Iris pigment epithelial cell (primary cell): Measurements from ENCODE around the gene OLR1.
"Not testable (repeated sequence)": the region's sequence is repeated elsewhere in the genome, so short reads cannot be mapped to it uniquely, and the experiment has no call there.

ENCODE experiments used
- DNase-seq: peaks from one replicate; pipeline ENCODE4 v3.0.0-alpha.2; 2011; ENCODE audit warnings: low read depth

OLR1 gene

DNA sequence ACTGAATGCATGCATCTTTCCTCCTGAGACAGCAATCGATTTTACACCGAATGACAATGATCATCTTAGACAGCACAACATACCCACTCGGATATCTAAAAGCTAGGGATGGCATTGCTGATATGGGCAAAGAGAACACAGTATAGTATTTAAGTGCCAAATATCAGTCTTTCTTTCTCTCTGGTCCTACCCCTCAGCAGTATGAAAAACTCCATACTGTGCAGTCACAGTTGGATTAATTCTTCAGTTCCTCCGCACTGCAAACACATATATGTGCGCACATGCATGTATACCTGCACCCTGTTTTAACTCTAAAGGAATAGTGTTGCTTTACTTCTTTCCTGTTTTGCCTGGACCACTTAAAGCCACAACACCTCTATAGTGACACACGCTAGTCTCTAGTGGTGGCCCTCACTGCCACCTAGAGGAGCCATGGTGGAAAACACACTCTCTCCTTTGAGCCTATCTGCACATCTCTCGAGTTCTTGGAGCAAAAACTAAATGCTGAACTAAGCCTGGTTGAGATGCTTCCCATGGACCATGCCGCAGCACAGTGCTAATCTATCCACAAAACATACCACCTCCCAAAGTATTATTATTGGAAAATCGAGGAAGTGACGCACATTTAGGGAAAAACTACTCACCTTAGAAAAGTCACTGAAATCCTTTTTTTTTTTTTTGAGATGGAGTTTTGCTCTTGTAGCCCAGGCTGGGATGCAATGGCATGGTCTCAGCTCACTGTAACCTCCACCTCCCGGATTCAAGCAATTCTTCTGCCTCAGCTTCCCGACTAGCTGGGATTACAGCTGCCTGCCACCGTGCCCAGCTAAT lies 18.8 kb upstream of the OLR1 start:
- peak; percentile 80 for DNase-seq

DNA sequence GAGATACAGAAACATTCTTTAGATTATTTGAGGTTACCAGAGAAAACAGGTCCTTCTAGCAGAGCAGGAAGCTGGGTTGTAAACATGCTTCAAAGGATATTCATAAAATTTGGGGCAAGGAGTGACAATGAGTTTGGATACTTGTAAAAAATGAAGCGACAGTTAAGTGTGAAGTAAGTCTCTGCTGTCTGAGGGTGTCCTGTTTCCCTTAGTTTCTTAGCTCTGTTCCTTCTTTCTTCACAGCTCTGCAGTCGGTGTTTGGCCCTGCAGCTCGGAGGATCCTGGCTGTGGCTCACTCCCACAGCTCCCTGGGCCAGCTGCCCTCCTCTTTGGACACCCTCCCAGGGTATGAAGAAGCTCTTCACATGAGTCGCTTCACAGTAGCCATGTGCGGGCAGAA lies 17.7 kb upstream of the OLR1 start:
- DNase-seq = peak; percentile 70

DNA sequence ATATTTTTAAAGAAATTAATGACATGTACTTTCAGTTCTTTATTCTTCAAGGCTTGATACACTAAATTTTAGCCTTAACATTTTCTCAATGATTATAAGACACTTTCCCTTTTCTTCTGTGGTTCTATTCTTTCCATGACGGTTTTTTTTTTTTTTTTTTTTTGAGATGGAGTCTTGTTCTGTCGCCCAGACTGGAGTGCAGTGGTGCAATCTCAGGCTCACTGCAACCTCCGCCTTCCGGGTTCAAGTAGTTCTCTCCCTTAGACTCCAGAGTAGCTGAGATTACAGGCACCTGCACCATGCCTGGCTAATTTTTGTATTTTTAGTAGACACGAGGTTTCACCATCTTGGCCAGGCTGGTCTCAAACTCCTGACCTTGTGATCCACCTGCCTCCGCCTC lies 15.0 kb upstream of the OLR1 start:
- DNase-seq = not testable (repeated sequence)

DNA sequence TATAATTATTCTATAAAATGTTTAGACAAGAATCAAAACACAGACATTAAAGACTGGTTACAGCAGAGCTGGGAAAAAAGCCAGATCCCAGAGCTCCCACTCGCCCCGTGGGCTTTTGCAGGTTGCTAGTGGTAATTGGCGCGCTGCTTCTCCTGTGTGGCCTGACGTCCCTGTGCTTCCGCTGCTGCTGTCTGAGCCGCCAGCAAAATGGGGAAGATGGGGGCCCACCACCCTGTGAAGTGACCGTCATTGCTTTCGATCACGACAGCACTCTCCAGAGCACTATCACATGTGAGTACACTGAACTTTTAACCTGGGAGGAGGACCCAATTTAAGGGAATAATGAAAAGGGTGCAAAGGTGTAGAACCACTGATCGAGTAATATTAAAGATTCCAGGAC lies 14.4 kb upstream of the OLR1 start:
- no peak for DNase-seq

- DNase-seq = peak; percentile 92
Observed at GRCh38 chr12:10184261-10184843, 12.4 kb upstream of the OLR1 start.

GRCh38 chr12:10182354-10183049 lies 10.6 kb upstream of the OLR1 start:
- DNase-seq = peak; percentile 97

DNA sequence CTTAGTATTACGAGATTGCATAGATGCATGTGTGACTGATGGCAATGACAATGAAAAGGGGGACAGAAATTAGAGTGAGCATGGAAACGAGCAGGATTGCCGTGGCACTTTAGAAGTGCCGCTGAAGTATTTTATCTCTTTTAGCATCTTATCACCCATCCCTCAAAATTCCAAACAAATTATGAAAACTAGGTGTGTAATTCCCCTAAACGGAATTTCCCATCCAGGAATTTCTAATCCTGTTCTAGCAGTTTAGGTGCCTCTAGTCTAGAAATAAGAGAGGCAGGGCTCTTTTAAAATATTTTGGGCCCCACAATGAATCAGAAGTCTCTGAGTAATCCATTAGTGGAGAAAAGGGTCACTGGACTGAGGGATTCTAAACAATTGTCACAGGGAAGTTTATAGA lies 7.8 kb upstream of the OLR1 start:
- no peak for DNase-seq

DNA sequence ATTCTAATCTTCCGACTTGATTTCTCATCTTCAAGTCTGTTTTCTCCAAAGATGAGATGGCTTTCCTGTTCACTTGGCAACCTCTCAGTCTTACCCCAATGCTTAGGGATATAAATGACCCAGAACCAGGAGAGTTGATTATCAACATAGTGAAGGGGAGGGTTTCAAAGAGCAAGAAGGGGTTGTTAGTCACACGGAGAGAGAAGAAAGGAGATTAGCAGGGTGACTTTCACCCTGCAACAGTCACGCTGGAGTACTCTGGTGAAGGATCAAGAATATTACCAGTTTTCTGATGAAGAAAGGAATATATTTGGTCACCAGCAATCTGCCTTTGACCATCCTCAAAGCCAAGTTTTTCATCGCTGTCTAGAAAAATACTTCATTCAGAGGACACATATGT lies 6.9 kb upstream of the OLR1 start, which contains the start of gene TMEM52B:
Gene TMEM52B, plus strand, starts transcription at position 212 of the 400 bp plus-strand sequence. CDS start 543 bp downstream, outside the sequence.
- DNase-seq = no peak

DNA sequence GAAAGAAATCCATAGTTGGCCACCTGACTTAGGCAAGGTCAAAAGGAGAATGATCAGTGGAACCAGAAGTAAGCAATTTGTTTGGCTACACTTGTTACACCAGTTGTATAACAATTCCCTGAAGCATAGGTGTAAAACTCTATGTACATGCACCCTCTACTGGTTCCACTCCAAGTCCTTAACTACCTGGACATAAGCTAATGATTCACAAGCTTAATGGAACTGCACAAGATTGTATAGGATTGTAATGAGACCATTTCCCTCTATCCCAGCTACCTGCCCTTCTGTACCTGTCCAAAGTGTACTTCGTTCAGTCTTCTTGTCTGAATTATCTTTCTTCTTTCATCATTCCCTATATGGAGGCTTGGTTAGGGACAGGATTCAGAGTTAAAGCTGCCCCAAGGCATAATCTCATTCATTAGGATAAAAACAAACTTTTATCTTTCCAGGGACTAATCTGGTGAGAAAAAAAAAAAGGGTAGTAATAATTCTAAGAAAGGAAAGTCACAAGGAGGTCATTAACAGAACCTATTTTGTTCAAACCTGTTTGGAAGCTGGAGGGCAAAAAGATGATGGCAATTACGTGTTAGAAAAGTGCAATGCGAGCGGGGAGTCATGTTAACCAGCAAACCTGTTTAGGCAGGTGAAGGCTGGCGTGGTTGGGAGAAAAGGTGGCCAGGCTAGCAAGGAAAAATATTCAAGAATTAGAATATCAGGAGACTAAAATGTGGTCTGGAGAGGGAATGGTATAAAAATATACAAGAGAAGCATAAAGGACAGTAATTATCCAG lies 4.1 kb upstream of the OLR1 start:
- DNase-seq = no peak

- no peak for DNase-seq
Observed at GRCh38 chr12:10174986-10175614, 3.2 kb upstream of the OLR1 start.

DNA sequence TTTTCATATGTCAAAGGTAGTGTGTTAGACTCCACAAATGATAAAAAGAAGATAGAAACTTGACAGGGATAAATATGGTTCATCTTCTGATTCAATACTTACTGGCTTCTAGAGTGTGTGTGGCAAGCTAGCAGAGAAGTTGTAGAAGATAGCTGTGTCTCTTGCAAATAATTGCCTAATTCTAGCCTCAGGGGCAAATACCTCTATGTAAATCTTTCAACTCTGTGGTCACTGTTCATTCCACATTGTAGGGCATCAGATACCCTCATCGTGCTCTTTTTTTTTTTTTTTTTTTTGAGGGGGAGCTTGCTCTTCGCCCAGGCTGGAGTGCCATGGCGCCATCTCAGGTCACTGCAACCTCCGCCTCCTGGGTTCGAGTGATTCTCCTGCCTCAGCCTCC lies 1.7 kb downstream of the OLR1 start:
- peak; percentile 65 for DNase-seq

DNA sequence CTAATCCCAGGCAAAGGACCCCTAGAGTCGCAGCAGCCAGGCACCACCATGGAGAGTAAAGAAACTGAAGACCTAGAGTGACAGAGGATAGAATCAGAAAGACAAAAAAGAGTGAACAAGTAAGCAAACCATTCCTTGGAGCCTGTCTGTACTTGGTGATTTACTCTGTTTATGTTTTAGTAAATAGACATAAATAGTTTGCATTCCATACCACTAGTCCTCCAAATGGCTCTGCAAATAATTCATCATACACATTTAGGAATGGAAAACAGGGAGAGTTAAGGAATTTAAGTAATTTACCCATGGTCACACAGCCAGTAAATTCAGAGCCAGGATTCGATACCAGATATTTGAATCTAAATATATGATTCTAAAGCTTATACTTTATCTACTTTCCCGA lies 2.8 kb downstream of the OLR1 start:
- peak; percentile 71 for DNase-seq

GRCh38 chr12:10167599-10167998 lies 4.3 kb downstream of the OLR1 start:
- DNase-seq = peak; percentile 68

DNA sequence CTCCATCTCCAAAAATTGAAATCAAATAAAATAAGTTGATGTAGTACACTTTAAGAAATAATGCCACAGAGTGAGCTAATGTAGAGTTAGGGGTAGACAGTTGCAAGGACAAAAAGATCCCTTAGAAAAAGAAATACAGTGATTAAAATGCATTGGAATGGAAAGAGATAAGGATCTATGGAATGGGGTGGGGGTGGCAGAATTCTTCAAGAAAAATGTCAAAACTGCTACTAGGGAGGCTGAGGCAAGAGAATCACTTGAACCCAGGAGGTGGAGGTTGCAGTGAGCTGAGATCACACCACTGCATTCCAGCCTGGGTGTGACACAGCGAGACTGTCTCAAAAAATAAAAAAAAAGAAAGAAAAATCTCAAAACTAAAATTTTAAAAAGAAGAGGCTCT lies 6.5 kb downstream of the OLR1 start:
- DNase-seq = peak; percentile 33

DNA sequence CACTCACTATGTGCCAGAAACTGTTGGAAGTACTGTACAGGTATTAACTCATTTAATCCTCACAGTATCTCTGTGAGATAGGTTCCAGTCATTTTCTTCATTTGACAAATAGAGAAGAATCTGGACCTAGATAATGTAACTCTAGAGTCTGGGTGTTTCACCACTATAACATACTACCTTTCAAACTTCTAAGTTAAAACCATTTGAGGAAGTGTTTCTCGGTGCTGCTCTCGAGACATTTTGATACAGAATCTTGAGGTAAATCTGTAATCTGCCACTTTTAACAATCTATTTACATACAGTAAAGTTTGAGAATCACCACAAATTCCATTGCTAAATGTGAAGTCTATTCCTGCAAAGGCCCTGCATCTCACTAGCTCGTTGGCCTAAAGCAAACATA lies 8.8 kb downstream of the OLR1 start:
- DNase-seq = no peak

GRCh38 chr12:10160617-10161385 lies 11.1 kb downstream of the OLR1 start:
- DNase-seq = no peak

DNA sequence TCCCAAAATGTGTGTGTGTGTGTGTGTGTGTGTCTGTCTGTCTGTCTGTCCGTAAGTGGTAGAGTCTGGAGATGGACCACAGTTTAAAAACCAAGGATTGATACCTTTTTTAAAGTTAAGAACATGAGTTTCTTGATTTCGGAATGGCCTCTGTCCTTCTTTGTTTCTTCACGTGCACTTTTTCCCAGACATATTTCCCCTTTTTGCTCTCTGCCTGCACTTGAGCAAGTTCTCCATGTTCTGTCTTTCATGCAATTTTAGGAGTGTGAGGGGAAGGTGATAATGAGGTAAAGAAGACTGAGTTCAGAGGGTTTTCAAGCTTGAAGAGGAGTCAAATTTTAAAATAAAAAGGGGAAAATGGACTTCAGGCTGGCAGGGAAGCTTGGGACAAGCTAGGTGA lies 12.7 kb downstream of the OLR1 start:
- DNase-seq = no peak

DNA sequence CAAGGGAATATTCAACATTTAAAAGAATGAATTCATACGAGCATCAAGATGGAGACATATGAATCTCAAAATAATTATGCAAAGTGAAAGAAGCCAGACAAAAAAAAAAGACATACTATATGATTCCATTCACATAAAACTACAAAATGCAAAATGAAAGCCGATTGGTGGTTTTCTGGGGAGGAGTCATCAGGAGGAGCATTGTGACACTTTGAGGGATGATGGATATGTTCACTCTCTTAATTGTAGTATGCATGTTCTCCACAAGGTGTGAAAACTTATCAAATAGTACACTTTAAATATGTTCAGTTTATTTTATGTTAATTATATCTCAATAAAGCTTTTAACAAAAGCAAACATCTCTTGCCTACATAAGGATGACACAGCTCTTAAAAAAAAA lies 13.5 kb downstream of the OLR1 start:
- DNase-seq = no peak

DNA sequence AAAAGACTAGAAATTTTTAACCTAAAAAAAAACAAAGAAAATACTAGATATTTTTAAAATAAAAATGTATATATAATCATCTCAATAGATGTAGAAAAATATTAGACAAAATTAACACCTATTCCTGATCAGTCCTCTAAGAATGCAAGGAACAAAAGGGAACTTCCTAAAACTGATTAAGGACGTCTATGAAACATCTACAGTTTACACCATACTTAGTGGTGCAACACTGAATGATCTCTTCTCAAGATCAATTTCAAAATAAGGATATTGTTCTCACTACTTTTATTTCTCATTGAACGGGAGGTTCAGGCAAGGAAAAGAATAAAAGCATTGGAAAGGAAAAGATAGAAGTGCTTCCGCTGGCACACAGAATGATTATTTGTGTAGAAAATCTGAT lies 16.0 kb downstream of the OLR1 start:
- no peak for DNase-seq

DNA sequence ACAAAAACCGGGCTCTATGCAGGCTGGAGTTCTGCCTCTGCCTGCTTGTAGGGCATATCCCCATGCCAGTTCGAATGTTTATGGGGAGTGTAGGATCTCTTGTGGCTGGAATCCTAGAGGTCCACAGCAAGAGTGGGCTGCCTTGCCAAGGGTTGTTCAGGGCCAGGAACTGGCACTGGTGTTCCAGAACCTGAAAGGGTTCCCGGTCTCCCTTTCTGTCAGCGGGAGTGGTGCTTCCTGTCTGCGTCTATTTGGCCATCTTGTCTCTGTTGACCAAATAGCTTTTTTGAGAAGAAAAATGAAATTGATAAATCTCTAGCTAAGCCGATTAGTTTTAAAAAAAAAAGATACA lies 17.8 kb downstream of the OLR1 start:
- no peak for DNase-seq
